OCI-LY3 (cell line): ENCODE results near the gene PRKCE.
"Not testable (repeated sequence)": the region's sequence is repeated elsewhere in the genome, so short reads cannot be mapped to it uniquely, and the experiment has no call there.

Experiments
- EZH2phosphoT487 ChIP-seq: fragments of 200-600 bp; shearing (Covaris generic); IDR thresholded peaks from 2 replicates; pipeline ENCODE4 v1.6.1; 2018; ENCODE audit warnings: antibody characterized with exemption, mixed run types, low read depth
- TF ChIP-seq, protein P1 (sequence below): fragments of 200-600, 300-600 bp; sonication (generic); IDR thresholded peaks from 2 replicates; pipeline ENCODE4 v1.5.1; 2014; ENCODE audit warnings: antibody characterized with exemption, low read length, low read depth

DNA sequence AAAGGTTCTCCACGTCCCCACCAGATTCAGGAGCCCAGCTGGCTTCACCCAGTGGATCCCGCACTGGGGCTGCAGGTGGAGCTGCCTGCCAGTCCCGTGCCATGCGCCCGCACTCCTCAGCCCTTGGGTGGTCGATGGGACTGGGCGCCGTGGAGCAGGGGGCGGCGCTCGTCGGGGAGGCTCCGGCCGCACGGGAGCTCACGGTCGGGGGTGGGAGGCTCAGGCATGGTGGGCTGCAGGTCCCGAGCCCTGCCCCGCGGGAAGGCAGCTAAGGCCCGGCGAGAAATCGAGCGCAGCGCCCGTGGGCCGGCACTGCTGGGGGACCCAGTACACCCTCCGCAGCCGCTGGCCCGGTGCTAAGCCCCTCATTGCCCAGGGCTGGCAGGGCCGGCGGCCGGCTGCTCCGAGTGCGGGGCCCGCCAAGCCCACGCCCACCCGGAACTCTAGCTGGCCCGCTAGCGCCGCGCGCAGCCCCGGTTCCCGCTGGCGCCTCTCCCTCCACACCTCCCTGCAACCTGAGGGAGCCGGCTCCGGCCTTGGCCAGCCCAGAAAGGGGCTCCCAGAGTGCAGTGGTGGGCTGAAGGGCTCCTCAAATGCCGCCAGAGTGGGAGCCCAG lies 266.2 kb downstream of the PRKCE start:
- TF ChIP-seq, protein P1, sequence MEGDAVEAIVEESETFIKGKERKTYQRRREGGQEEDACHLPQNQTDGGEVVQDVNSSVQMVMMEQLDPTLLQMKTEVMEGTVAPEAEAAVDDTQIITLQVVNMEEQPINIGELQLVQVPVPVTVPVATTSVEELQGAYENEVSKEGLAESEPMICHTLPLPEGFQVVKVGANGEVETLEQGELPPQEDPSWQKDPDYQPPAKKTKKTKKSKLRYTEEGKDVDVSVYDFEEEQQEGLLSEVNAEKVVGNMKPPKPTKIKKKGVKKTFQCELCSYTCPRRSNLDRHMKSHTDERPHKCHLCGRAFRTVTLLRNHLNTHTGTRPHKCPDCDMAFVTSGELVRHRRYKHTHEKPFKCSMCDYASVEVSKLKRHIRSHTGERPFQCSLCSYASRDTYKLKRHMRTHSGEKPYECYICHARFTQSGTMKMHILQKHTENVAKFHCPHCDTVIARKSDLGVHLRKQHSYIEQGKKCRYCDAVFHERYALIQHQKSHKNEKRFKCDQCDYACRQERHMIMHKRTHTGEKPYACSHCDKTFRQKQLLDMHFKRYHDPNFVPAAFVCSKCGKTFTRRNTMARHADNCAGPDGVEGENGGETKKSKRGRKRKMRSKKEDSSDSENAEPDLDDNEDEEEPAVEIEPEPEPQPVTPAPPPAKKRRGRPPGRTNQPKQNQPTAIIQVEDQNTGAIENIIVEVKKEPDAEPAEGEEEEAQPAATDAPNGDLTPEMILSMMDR = not testable (repeated sequence)
- not testable (repeated sequence) for TF ChIP-seq EZH2phosphoT487
